ENCODE results near the gene SLC28A1.

- TF ChIP-seq RAD21 (IDR thresholded peaks at IDR 0.05; ENCODE audit: low read length): no peak
- TF ChIP-seq, protein P1, sequence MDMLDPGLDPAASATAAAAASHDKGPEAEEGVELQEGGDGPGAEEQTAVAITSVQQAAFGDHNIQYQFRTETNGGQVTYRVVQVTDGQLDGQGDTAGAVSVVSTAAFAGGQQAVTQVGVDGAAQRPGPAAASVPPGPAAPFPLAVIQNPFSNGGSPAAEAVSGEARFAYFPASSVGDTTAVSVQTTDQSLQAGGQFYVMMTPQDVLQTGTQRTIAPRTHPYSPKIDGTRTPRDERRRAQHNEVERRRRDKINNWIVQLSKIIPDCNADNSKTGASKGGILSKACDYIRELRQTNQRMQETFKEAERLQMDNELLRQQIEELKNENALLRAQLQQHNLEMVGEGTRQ (IDR thresholded peaks at IDR 0.05; ENCODE audit: borderline replicate concordance, low read depth, low read length): no peak
- TF ChIP-seq, protein P2, sequence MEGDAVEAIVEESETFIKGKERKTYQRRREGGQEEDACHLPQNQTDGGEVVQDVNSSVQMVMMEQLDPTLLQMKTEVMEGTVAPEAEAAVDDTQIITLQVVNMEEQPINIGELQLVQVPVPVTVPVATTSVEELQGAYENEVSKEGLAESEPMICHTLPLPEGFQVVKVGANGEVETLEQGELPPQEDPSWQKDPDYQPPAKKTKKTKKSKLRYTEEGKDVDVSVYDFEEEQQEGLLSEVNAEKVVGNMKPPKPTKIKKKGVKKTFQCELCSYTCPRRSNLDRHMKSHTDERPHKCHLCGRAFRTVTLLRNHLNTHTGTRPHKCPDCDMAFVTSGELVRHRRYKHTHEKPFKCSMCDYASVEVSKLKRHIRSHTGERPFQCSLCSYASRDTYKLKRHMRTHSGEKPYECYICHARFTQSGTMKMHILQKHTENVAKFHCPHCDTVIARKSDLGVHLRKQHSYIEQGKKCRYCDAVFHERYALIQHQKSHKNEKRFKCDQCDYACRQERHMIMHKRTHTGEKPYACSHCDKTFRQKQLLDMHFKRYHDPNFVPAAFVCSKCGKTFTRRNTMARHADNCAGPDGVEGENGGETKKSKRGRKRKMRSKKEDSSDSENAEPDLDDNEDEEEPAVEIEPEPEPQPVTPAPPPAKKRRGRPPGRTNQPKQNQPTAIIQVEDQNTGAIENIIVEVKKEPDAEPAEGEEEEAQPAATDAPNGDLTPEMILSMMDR (IDR thresholded peaks at IDR 0.05): no peak
- no peak for TF ChIP-seq TAF1 (IDR thresholded peaks at IDR 0.05; ENCODE audit: borderline replicate concordance, low read depth, low read length)
- TF ChIP-seq POLR2AphosphoS5 (IDR thresholded peaks at IDR 0.05; ENCODE audit: low read depth, low read length): no peak
- no peak for TF ChIP-seq SMC3 (IDR thresholded peaks at IDR 0.05; ENCODE audit: low read depth, low read length)
- TF ChIP-seq RCOR1 (IDR thresholded peaks at IDR 0.05; ENCODE audit: low read length): no peak
Measured at GRCh38 chr15:84847382-84847781, 37.1 kb upstream of the SLC28A1 start.

Data from SK-N-SH (cell line).